AG09319 (cell line): ENCODE data around the gene SORBS2.

Source experiments
- DNase-seq: peaks from one replicate; pipeline ENCODE4 v3.0.0-alpha.2; 2010; ENCODE audit warnings: low read depth; ENCODE audit errors: extremely low read depth
- TF ChIP-seq, protein P1 (sequence below): IDR thresholded peaks from 2 replicates; pipeline ENCODE4 v1.5.1; 2011; ENCODE audit warnings: low read depth, mild to moderate bottlenecking, inconsistent platforms, low read length, moderate library complexity

The SORBS2 gene

DNA sequence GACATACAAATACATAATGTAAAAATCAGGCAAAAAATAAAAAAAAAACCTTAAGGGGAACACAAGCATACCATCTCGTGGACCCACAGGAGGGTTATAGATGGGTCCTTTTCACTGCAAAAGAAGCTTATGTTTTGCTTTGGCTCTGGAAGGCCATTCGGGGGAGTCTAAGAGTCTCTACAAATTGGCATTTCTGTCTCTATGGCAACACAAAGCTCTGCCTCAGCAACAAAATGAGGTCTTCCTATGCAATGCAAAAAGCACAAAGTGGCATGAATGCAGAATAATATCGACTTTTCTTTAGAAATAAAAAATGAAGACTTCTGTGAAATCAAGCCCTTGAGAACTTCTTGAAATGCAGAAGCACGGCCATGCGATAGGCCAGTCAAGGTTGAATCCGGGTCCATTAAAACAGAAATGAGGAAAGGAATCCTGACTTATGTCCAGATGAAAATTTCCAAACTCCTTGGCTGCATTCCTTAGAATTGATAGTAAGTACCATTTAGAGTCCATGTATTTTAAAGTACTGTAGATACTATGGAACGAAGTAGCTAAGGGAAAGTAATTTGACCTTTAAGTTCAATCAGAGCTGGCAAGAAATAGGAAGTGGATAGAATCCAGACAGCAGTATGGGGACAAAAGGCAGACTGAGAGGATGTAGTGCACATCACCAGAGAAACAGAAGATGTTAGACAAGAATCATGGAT lies 213.0 kb downstream of the SORBS2 start:
- no peak for DNase-seq

DNA sequence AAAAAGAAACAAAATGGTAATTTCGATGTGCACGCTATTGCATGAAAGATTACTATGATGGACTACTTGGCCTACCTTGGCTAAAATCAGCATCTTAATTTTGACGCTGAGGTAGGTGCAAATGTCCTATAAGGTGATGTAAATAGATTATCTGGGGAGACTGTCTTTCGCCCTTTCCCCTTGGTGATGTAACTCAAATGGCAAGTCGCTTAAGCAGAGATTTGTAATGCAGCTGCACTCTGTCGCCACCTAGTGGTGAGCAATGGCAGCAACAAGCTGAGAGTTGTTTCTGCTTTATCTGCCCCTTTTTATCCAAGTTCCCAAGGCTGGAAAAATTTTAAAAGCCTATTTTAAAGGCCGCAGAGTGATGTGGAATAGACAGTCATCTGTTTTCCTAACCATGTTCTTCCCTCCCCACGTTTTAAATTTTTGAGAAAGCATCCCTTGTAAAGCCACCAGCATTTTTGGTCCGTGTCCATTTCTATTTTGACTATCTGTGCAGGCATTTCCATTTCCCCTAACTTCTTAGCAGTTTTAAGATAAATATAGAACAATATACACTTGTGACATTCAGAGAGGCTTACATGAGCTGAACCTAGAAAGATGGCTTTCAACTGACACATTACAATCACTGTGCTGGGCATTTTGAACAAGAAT lies 214.3 kb downstream of the SORBS2 start:
- peak; percentile 41 for DNase-seq
- TF ChIP-seq, protein P1, sequence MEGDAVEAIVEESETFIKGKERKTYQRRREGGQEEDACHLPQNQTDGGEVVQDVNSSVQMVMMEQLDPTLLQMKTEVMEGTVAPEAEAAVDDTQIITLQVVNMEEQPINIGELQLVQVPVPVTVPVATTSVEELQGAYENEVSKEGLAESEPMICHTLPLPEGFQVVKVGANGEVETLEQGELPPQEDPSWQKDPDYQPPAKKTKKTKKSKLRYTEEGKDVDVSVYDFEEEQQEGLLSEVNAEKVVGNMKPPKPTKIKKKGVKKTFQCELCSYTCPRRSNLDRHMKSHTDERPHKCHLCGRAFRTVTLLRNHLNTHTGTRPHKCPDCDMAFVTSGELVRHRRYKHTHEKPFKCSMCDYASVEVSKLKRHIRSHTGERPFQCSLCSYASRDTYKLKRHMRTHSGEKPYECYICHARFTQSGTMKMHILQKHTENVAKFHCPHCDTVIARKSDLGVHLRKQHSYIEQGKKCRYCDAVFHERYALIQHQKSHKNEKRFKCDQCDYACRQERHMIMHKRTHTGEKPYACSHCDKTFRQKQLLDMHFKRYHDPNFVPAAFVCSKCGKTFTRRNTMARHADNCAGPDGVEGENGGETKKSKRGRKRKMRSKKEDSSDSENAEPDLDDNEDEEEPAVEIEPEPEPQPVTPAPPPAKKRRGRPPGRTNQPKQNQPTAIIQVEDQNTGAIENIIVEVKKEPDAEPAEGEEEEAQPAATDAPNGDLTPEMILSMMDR, result peak; percentile 100

More for the DNA sequence above, 213.0 kb downstream of the SORBS2 start:
- TF ChIP-seq, protein P1, result no peak

DNA sequence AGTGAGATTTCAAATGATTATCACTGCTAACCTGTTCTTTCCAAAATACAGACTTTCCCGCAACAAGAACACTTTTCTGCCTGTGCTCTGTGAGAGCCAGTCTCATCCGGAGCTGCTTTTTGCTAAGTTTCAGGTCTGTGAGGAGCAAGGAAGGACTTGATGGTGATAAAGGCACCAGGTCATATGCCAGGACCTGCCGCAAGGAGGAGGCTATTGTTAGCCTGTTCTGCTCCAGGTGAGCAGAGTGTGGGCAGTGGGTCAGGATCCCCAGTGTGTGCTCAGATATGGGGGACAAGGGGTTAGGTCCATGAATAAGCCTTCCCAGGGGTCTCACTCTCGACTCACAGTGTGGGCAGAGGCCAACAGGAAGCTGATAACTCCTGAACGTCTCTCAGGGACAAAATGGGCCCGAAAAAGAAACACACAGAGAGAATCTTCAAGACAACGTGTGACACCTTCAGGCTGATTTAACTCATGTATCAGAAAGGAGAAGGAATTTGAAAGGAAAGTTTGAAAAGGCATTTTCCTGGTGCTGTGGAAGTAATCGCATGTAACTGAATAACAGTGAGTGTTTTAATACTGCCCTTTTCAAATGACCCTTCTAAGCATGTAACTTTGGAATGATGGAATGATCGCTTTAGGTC lies 219.0 kb downstream of the SORBS2 start:
- no peak for DNase-seq
- TF ChIP-seq, protein P1, result no peak

DNA sequence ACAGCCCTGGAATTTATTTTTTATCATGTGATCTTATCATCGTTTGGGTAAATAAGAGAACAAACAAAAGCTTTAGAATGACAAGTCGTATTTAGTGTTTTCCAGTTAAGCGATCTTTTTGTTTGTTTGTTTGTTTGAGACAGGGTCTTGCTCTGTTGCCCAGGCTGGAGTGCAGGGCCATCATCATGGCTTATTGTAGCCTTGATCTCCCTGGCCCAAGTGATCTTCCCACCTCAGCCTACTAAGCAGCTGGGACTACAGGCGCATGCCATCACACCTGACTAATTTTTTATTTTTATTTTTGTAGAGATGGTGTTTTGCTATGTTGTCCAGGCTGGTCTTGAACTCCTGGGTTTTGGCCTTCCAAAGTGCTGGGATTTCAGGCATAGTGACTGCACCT lies 219.6 kb downstream of the SORBS2 start:
- TF ChIP-seq, protein P1, result no peak
- no peak for DNase-seq

DNA sequence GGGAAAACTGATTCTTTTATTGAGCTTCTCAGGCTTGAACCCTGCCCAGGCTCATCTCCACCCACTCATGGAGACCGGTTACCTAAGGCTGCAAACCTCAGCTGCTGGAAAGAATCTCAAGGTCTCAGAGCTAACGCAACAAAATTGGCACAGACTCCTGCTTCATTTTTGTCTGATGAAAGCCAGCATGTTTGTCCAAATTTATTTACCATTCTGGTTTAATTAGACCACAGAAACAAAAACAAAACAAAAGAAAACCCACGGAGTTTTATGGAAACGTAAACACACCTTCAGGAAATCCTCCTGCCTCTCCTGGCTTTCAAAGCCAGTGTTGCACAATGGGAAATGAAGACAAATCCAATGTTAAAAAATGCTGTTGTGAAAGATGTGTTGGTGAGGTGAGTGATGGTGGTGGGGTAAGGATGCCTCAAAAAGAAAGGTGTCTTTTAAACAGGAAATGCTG lies 220.3 kb downstream of the SORBS2 start:
- TF ChIP-seq, protein P1, result no peak
- no peak for DNase-seq

DNA sequence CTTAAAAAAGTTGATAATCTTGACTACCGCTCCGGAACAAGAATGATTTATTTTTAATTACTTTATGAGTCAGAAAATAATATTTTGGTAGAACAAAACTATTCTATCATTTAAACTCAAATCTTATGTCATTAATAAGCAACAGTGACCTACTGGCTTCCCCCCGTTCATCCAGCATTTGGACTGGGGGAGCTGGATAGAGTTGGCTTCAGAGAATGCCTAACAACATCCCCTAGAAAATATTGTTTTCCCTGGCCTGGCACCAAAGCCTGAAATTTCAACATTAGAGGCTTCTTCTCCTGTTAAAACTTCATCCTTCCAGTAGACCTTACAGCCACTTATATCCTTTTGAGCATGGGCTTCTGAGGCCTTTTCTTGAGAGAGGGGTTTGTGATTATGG lies 221.0 kb downstream of the SORBS2 start:
- TF ChIP-seq, protein P1, result no peak
- DNase-seq, result no peak

DNA sequence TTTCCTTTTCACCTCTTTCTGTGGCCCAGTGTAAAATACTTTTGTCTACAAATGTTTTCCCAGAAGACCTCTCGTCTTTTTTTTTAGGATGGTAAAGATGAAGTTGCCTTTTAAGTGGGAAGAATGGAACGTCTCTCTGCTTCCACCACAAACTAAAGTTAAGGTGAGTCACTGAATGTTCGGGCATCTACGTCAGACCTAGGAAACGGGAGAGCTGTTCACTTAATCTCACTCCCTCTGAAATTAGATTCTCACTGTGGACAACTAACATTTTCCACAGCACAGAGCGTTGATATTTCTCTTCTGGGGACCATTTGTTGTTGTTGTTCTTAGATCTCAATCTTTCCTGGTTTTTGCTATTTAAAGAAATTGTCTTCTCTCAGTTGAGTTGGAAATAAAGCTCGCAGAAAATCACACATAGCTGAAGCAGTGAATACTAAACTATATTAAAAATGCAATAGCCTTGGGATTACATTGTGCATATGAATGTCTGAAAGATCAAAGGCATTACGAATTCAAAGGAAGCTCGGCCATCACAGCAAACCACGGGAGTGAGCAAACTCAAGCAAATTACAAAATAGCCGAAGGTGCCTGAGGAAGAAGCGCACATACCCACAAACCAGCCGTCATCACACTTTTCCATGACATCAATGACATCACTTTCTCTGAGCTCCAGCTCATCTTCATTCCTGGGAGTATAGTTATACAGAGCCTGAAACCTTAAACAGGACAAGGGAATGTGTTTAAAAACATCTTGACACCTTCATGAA lies 222.7 kb downstream of the SORBS2 start:
- no peak for DNase-seq
- TF ChIP-seq, protein P1, result no peak
